Suppressor macrophage treated with lipopolysaccharide for 4 hours (primary cell): ENCODE measurements around the gene STK11.

Experiments used
- DNase-seq: peaks from one replicate; pipeline ENCODE4 v3.0.0-alpha.2; 2020

STK11 gene

GRCh38 chr19:1251330-1252220, 46.0 kb downstream of the STK11 start:
- DNase-seq = peak; percentile 93

DNA sequence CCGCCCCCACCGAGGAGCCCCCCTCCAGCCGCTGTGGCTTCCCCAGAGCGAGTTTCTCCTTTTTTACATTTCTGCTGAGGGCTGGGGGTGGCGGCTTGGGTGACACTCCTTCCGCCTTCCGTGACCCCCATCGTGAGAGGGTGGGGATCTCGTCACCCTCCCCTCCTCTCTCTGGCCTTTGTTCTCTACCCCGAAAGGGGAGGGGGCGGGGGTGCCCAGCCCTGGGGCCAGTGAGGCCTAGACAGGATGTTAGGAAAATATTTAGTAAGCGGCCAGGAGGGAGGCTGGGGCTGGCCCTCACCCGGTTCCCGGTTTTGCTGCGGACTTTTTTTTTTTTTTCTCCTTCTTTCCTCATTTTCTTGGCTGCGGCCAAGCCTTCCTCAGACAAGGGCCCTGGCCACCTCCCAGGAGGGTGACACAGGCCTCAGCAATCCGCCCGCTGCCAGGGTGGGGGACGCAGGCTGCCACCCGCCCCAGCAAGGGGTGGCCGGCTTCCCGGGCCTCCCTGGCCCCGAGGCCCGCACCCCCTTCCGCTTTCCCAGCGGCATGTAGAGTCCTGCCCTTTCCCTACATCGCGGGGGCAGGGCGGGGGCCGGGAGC, 46.7 kb downstream of the STK11 start:
- peak; percentile 97 for DNase-seq

DNA sequence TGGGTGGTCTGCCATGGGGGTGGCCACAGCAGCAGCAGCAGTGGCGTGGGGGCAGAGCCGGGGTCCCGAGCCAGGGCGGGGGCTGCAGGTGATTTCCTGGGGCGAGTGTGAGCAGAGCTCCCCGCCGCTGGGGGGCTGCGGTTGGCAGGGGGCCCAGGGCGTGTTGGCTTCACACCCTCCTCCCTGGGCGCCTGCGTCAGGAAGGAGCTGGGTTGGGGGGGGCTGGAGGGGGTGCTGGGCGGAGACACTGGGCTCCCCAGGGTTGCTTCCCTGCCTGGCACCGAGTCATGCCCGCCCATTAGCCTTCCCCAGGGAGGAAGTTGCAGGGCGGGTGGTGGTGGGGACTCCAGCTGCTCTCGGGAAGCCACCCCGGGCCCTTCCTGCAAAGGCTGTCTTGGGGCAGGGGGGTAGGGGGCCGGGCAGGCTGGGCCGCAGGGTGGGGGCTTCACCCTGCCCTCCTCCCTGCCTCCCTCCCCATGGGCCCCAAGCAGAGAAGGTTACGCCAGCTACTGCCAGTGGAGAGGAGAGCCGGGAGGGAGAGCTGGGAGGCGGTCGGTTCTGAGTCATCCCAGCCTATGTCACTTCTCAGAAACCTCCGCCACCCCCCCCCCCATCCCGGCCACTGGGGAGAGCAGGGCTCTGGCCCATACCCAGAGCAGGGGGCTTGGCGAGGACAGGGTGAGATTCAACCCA, 47.4 kb downstream of the STK11 start:
- DNase-seq = peak; percentile 97

GRCh38 chr19:1253514-1254080, 48.0 kb downstream of the STK11 start:
- no peak for DNase-seq

DNA sequence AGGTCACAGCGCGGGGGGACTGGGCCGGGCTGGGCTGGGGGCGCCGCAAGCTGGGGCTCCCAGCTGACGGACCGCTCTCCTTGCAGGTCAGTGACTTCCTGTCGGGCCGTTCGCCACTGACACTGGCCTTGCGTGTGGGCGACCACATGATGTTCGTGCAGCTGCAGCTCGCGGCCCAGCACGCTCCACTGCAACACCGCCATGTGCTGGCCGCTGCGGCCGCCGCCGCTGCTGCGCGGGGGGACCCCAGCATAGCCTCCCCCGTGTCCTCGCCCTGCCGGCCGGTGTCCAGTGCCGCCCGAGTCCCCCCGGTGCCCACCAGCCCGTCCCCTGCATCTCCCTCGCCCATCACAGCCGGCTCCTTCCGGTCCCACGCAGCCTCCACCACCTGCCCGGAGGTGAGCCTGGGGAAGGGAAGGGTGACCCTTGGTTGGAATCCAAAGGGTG, 48.5 kb downstream of the STK11 start:
- DNase-seq = no peak

DNA sequence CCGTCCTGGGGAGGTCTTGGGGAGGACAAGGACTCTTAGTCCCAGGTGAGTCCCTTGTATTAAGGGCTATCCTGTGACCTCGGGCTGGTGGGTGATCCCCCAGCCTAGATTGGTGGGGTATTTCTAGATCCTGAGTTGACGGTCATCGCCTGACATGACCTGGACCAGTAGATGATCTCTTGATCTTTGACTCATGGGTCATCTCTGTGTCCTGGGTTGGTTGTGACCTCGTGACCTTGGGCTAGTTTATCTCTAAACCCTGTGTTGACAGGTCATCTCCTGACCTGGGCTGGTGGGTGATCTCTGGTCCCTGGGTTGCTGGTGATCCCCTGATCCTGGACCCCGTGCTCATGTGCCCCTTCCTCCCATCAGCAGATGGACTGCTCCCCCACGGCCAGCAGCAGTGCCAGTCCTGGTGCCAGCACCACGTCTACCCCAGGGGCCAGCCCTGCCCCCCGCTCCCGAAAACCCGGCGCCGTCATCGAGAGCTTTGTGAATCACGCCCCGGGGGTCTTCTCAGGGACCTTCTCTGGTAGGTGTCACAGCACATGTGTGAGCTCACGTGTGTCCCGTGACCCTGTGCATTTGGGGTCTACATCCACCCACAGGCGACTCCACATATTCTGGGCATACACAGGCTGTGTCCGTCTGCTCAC, 49.1 kb downstream of the STK11 start:
- no peak for DNase-seq

- no peak for DNase-seq
These were observed 49.9 kb downstream of the STK11 start for GRCh38 chr19:1255186-1256161.

DNA sequence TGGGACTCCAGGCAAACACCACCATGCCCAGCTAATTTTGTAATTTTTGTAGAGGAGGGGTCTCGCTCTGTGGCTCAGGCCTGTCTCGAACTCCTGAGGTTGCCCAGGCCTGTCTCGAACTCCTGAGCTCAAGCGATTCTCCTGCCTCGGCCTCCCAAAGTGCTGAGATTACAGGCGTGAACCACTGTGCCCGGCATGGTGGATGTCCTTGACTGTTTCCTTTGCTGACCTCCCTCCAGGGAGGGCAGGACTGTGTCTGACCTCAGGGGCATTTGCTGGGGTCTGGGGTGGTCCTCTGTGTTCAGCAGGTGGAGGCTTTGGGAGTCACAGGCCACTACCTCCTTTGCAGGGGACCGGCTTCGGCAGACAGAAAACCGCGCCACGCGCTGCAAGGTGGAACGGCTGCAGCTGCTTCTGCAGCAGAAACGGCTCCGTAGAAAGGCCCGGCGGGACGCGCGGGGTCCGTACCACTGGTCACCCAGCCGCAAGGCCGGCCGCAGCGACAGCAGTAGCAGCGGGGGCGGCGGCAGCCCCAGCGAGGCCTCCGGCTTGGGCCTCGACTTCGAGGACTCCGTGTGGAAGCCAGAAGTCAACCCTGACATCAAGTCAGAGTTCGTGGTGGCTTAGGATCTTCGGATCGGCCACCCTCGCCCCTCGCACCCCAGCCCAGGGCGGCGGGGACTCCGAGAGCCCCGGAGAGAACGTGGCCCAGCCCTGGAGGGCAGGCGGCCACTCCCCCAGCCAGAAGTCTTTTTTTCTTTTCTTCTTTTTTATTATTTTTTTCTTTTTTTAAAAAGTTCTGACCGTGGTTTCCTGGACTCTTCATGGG, 51.3 kb downstream of the STK11 start:
- DNase-seq = no peak

GRCh38 chr19:1257475-1258162, 52.0 kb downstream of the STK11 start:
- no peak for DNase-seq

DNA sequence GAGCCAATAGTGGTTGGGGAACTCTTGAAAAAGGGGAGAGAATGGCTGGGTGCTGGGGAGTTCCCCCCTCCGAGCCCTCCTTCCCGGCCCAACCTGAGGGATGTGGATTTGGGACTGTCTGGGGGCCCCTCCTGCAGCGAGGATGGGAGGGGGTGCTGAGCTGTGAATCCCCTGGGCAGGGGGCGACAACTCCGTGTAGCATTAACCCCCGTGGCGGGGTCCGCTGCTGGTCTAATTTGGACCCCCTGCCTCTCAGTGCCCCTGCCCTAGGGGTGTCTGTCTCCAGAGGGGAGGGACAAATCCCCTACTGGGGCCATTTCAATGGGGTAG, 52.5 kb downstream of the STK11 start:
- DNase-seq = no peak

GRCh38 chr19:1258707-1259205, 53.2 kb downstream of the STK11 start:
- DNase-seq = no peak

DNA sequence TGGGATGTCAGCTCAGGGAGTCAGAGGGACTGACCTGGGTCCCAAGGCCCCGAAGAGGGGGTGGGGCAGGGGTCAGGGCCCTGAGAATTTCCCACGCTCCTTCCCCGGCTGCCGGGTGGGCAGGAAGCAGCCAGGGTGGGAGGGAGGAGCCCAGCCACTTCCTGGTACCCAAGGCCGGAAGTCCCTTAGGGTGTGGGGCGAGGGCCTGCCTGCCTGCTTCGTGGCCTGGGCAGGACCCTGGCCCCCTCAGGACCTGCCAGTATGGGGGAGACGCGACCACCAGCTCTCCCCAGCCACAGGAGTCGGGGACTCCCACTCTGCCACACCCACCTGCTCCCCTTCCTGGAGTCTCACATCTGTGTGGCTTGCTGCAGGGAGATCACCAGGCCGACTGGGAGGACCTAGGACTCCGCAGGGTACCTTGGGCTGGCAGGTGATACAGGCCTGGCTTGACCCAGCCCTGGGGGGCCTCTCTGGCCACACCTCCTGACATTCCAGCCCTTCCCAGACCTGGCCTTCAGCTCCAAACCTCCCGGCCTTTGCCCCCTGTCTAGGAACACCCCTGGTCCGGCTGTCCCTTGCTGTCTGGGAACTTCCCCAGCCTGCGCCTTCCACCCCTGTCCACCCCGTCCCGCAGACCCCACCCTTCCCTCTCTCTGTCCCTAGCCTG, 53.8 kb downstream of the STK11 start:
- peak; percentile 76 for DNase-seq

DNA sequence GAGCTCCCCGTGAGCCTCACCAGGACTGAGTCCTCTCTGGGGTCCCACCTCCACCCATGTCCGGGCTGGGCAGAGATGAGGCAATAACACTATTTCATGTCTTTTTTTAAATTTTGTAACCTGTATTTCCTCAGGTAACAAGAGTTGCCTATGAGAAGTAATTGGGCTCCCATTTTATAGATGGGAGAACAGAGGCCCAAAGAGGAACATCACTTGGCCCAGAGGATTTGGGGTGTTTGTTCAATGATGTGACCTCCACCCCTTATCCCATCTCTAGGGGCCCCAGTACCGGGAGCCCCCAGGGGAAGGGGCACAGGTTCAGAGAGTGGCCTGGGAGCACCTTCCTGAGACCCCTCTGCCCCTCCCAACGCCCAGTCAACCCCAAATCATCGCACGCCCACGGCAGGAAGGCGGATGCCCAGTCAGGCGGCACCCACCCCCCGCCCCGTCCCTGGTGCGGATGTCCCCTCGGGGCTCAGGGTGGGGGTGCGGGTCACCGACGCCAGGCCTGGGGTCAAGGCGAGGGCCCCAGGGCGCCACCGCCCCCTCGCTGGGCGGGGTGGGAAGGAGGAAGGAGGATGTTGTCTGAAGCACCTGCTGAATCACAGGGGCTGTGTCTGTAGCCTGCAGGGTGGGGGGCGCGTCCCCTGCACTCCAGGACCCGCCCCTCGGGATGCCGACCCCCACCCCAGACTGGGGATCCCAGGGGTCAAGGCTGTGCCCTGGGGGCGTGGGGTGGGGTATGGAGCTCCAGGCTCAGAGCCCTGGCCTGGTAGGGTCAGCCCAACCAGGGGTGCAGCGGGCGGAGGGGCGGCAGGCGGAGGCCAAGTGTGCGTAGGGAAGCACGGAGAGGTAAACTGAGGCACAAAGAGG, 54.5 kb downstream of the STK11 start:
- DNase-seq = peak; percentile 53

DNA sequence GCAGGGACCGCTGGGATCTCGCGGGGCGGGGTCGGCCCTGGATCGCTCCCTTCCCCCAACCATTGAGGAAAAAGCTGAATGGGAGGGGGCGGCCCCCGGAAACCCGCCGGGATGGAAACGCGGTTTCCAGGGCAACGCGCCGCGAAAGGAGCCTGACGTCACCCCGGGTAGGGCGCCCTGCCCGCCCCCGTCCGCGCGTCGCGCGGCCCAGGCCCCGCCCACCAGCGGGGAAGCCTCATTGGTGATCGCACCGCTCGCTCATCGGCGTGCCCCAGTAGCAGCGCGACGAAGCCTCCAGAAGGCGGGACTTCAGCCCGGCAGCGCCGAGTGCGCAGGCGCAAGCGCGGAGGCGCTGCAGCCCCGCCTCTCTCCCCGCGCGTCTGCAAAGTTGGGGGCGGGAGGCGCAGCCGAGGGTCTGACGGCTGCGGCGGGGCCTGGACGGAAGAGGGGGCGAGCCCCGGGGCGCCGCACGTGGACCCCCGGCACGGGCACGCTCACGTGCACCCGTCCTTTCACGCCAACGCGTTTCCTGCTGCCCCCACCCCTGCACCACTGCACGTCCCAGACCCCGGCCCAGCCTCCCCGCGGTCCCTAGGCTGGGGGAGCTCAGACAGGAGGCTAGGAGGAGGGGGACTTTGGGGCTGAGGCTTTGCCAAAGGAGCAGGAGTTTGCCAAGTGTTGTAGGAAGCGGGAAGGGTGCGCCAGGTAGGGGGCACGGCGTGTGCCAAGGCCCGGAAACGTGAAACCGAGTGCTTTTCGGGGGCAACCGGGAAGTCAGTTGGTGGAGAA, 55.4 kb downstream of the STK11 start:
- peak; percentile 99 for DNase-seq

DNA sequence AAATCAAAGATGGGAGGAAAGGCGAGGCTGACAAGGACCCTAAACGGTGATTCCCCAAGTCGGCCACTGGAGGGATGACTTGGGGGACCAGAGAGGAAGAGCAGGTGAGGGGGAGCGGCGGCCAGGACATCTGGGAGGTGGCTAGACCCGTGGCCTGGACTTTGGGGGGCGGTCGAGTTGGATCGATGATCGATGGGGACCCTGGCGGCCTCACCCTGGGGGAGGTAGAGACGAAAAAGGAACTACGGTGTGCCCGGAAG, 55.9 kb downstream of the STK11 start:
- DNase-seq = peak; percentile 28

GRCh38 chr19:1261798-1262622, 56.4 kb downstream of the STK11 start:
- no peak for DNase-seq

DNA sequence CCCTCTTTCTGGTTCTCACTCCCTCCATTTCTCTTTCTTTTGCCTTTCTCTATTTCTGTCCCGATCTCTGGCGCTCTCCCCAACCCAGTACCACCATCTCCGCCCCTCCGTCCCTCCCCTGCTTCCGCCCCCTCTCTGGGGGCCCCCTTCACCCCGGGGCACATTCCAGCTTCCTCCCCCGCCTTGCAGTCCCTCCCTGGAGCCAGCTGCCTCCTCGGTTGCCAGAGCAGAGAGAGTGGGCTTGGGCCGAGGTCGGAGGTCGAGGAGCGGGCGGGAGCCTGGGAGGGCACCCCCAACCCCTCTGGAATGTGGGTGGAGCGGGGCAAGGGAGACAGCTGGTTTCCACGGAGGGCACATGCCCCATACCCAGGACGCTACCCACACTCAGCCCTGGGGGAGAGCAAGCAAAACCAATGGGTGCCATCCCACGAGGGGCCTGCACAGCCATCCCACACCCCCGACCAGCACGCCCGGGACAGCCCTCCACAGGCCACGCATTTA, 57.1 kb downstream of the STK11 start:
- no peak for DNase-seq
